SK-N-SH (cell line): ENCODE measurements around the gene RABGAP1L. TPM values are rescaled to one million over a fixed set of nuclear protein-coding genes. Genes with fewer than 3 reads are reported as not detected.

Experiments used
- CTCF ChIA-PET: fragments of 300-600, 350-600 bp; formaldehyde crosslinking; extraction: SDS; loops from one replicate; lab custom pipeline; 2021; lab: Yijun Ruan, JAX
- POLR2A ChIA-PET: fragments of 350-600 bp; sonication (Branson Sonifier 250); formaldehyde crosslinking; extraction: SDS; loops from one replicate; lab custom pipeline; 2020; ENCODE audit warnings: antibody characterized with exemption, inconsistent platforms; lab: Yijun Ruan, JAX
- DNase-seq: peaks from one replicate; pipeline ENCODE4 v3.0.0; 2012
- H2AFZ ChIP-seq: fragments of 200-600 bp; sonication (generic); 2 replicates; pipeline ENCODE4 v1.8.1; 2016; ENCODE audit warnings: antibody characterized with exemption, mild to moderate bottlenecking, low read depth
- H3F3A ChIP-seq: fragments of 200-600 bp; sonication (generic); replicated peaks from 2 replicates; pipeline ENCODE3; 2016; ENCODE audit warnings: antibody characterized with exemption, mild to moderate bottlenecking; ENCODE audit not compliant: insufficient read depth
- H3K27ac ChIP-seq, 2 experiments: fragments of 200-500 bp in 1 of 2; fragments of 200-600 bp in 1 of 2; sonication (Bioruptor generic) in 1 of 2; sonication (generic), shearing (Covaris generic) in 1 of 2; 2 replicates each; pipeline versions ENCODE4 v1.5.1 to v1.6.1; 2014 to 2016; ENCODE audit warnings: low read depth in 2 of 2, inconsistent platforms in 1 of 2, low read length in 1 of 2, mild to moderate bottlenecking in 1 of 2, mixed read lengths in 1 of 2
- H3K27me3 ChIP-seq: fragments of 200-600 bp; sonication (generic), shearing (Covaris generic); 2 replicates; pipeline ENCODE4 v1.6.1; 2016; ENCODE audit warnings: mixed run types; ENCODE audit not compliant: insufficient read depth
- H3K36me3 ChIP-seq, 2 experiments: fragments of 200-500 bp in 1 of 2; fragments of 200-600 bp in 1 of 2; sonication (Bioruptor generic) in 1 of 2; sonication (generic) in 1 of 2; replicated peaks in 1 of 2; 2 replicates each; pipeline versions ENCODE3 to v1.5.1; 2014 to 2016; ENCODE audit warnings: low read length in 1 of 2, mild to moderate bottlenecking in 1 of 2; ENCODE audit not compliant: insufficient read depth in 2 of 2, control insufficient read depth in 1 of 2
- H3K4me1 ChIP-seq, 2 experiments: fragments of 200-500 bp in 1 of 2; fragments of 200-600 bp in 1 of 2; sonication (Bioruptor generic) in 1 of 2; sonication (generic), shearing (Covaris generic) in 1 of 2; 2 replicates each; pipeline versions ENCODE4 v1.5.1 to v1.6.1; 2014 to 2016; ENCODE audit warnings: low read depth in 1 of 2, low read length in 1 of 2, mixed run types in 1 of 2; ENCODE audit not compliant: insufficient read depth in 2 of 2, control insufficient read depth in 1 of 2
- H3K4me2 ChIP-seq: fragments of 200-600 bp; sonication (generic), shearing (Covaris generic); 2 replicates; pipeline ENCODE4 v1.6.1; 2017; ENCODE audit warnings: mixed run types
- H3K4me3 ChIP-seq, 2 experiments: fragments of 200-500 bp in 1 of 2; fragments of 200-600 bp in 1 of 2; sonication (Bioruptor generic) in 1 of 2; sonication (generic), shearing (Covaris generic) in 1 of 2; 2 replicates each; pipeline versions ENCODE4 v1.5.1 to v1.8.1; 2014 to 2016; ENCODE audit warnings: low read depth in 2 of 2, inconsistent platforms in 1 of 2, low read length in 1 of 2, mild to moderate bottlenecking in 1 of 2, mixed read lengths in 1 of 2, moderate library complexity in 1 of 2
- H3K79me2 ChIP-seq: fragments of 200-600 bp; sonication (generic); 2 replicates; pipeline ENCODE4 v1.8.1; 2017; ENCODE audit warnings: mild to moderate bottlenecking; ENCODE audit not compliant: insufficient read depth
- H3K9ac ChIP-seq: fragments of 200-600 bp; sonication (generic); 2 replicates; pipeline ENCODE4 v1.6.1; 2017; ENCODE audit warnings: mixed run types
- H3K9me2 ChIP-seq: fragments of 200-600 bp; sonication (generic); 2 replicates; pipeline ENCODE4 v1.6.1; 2017; ENCODE audit warnings: mixed run types
- H3K9me3 ChIP-seq: fragments of 200-600 bp; sonication (generic); 2 replicates; pipeline ENCODE4 v1.6.1; 2017; ENCODE audit warnings: mixed run types, mild to moderate bottlenecking, moderate library complexity
- H4K20me1 ChIP-seq: fragments of 200-600 bp; sonication (generic); 2 replicates; pipeline ENCODE4 v1.6.1; 2017; ENCODE audit warnings: mild to moderate bottlenecking, mixed run types; ENCODE audit not compliant: insufficient read depth
- CHD2 ChIP-seq: fragments of 150-350 bp; IDR thresholded peaks from 2 replicates; pipeline ENCODE4 v1.6.1; 2018; ENCODE audit warnings: low read length; ENCODE audit not compliant: partially characterized antibody
- EP300 ChIP-seq, 2 experiments: IDR thresholded peaks; 2 replicates each; pipeline versions ENCODE4 v1.4.0 to v1.6.1; 2012; ENCODE audit warnings: borderline replicate concordance in 1 of 2, low read depth in 1 of 2, low read length in 1 of 2
- EZH2phosphoT487 ChIP-seq: fragments of 200-600 bp; sonication (generic); IDR thresholded peaks from 2 replicates; pipeline ENCODE4 v1.6.1; 2017; ENCODE audit warnings: low read depth, mixed run types, mild to moderate bottlenecking, antibody characterized with exemption, moderate library complexity, borderline replicate concordance
- JUND ChIP-seq: IDR thresholded peaks from 2 replicates; pipeline ENCODE4 v1.4.0; 2012
- NFIC ChIP-seq: IDR thresholded peaks from 2 replicates; pipeline ENCODE4 v1.4.0; 2012; ENCODE audit warnings: borderline replicate concordance
- POLR2AphosphoS5 ChIP-seq: IDR thresholded peaks from 2 replicates; pipeline ENCODE4 v1.6.1; 2012; ENCODE audit warnings: low read depth, low read length
- RAD21 ChIP-seq: IDR thresholded peaks from 2 replicates; pipeline ENCODE4 v1.6.1; 2012; ENCODE audit warnings: mild to moderate bottlenecking, low read length
- RXRA ChIP-seq: IDR thresholded peaks from 2 replicates; pipeline ENCODE4 v1.4.0; 2012; ENCODE audit warnings: low read depth, mild to moderate bottlenecking, borderline replicate concordance
- SIN3A ChIP-seq: IDR thresholded peaks from 2 replicates; pipeline ENCODE4 v1.6.1; 2012; ENCODE audit warnings: low read depth, mild to moderate bottlenecking, low read length, moderate library complexity, borderline replicate concordance
- TCF12 ChIP-seq: IDR thresholded peaks from 2 replicates; pipeline ENCODE4 v1.4.0; 2012
- WGBS: methylation state at CpG from one replicate; pipeline ENCODE4 v1.1.6; 2017; ENCODE audit warnings: low lambda C conversion rate; 5-methylcytosine and 5-hydroxymethylcytosine counted together
- polyA plus RNA-seq, 3 experiments: library from polyadenylated mRNA; depleted of rRNA; stranded (reverse); fragments of >200 nt; gene quantifications; 2 replicates each; pipeline ENCODE4 v1.2.3, GENCODE V29; 2012
- TF ChIP-seq, protein P1 (sequence below): fragments of 150-350 bp; IDR thresholded peaks from 2 replicates; pipeline ENCODE4 v1.6.1; 2017; ENCODE audit warnings: antibody characterized with exemption, low read length, low read depth, borderline replicate concordance
- TF ChIP-seq, protein P2 (sequence below): IDR thresholded peaks from 2 replicates; pipeline ENCODE4 v1.4.0; 2012; ENCODE audit warnings: low read depth
- TF ChIP-seq, protein P3 (sequence below): IDR thresholded peaks from 2 replicates; pipeline ENCODE4 v1.4.0; 2012; ENCODE audit warnings: low read depth, borderline replicate concordance

RABGAP1L gene
- polyA plus RNA-seq, 1 of the 3 experiments (the other 2 are of a cell fraction), result 7.2 TPM

DNA sequence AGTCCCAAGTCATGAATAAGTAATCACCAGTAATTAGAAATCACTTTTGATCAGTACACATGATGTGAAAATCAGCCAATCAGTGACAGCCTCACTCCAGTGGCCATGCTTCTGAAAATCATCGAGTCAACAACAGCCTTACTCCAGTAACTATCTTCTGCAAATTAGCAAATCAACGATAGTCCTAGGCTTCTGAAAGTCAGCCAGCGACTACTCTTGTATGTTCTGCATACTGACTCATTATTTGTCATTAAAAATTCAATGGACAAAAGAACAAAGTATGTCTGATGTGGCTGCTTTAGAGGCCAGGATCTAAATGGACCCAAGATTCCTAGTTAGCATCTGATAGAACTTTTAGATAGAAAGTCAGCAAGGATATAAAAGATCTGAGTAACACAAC is 391.0 kb downstream of the RABGAP1L start:
- H3K36me3 ChIP-seq, result no peaks in the 10 kb centered on the region

DNA sequence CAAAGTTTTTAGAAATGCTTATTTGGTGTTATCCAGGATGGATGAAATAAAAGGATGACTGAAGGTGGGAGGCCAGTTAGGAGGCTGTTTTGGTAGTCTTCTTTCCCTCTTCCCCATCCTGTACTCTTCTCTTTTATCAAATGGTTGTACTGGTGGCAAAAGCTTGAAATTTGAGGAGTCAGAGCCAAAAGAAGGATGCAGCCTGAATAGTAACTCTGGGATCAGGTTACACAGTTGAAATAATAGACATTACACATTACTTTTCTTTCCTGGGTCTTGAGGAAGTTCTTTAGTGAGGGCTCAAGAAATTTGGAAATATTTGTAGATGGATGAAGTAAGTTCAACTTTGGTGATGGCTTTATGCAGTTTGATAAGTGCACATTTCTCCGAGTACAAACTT is 397.1 kb downstream of the RABGAP1L start:
- H3K9ac ChIP-seq, result no peak overlapping the region
- H3K4me1 ChIP-seq, result no peaks in the 10 kb centered on the region
- H3K4me2 ChIP-seq, result no peak overlapping the region
- ChIA-PET POLR2A (no interaction called here), CTCF (no interaction called here)
- no peak overlapping the region for H3K4me3 ChIP-seq
- no peaks in the 10 kb centered on the region for H3K36me3 ChIP-seq
- H3K27me3 ChIP-seq, result no peaks in the 10 kb centered on the region
- H3K9me2 ChIP-seq, result no peaks in the 10 kb centered on the region
- H2AFZ ChIP-seq, result no peak overlapping the region
- H3K27ac ChIP-seq, result no peak overlapping the region
- 90% methylated on average over 1 of the region's 1 CpG for WGBS
- H4K20me1 ChIP-seq, result no peaks in the 10 kb centered on the region
- H3K9me3 ChIP-seq, result no peaks in the 10 kb centered on the region
- no peak for DNase-seq
- no peaks in the 10 kb centered on the region for H3F3A ChIP-seq
- H3K79me2 ChIP-seq, result no peaks in the 10 kb centered on the region
- no peak for TF ChIP-seq SIN3A
- TF ChIP-seq EZH2phosphoT487, result no peak
- no peak for TF ChIP-seq RAD21
- TF ChIP-seq, protein P1, sequence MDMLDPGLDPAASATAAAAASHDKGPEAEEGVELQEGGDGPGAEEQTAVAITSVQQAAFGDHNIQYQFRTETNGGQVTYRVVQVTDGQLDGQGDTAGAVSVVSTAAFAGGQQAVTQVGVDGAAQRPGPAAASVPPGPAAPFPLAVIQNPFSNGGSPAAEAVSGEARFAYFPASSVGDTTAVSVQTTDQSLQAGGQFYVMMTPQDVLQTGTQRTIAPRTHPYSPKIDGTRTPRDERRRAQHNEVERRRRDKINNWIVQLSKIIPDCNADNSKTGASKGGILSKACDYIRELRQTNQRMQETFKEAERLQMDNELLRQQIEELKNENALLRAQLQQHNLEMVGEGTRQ, result no peak
- TF ChIP-seq CHD2, result no peak
- TF ChIP-seq NFIC, result no peak
- no peak for TF ChIP-seq TCF12
- TF ChIP-seq JUND, result no peak
- TF ChIP-seq RXRA, result no peak
- no peak for TF ChIP-seq EP300 (IDR thresholded peaks at IDR 0.05; ENCODE audit: borderline replicate concordance in 1 of 2, low read depth in 1 of 2, low read length in 1 of 2)

More for the DNA sequence above, 391.0 kb downstream of the RABGAP1L start:
- WGBS, result 91% methylated on average over 3 of the region's 3 CpGs
- Histone ChIP-seq H3K27ac (no peak overlapping the region), H3K9me2 (no peaks in the 10 kb centered on the region), H3K9me3 (no peaks in the 10 kb centered on the region), H4K20me1 (no peaks in the 10 kb centered on the region), H3K4me2 (no peak overlapping the region), H3F3A (no peaks in the 10 kb centered on the region), H3K27me3 (no peaks in the 10 kb centered on the region), H3K4me1 (no peaks in the 10 kb centered on the region), H3K4me3 (no peak overlapping the region), H3K79me2 (no peaks in the 10 kb centered on the region), H2AFZ (no peak overlapping the region), H3K9ac (no peak overlapping the region)
- no peak for TF ChIP-seq POLR2AphosphoS5
- TF ChIP-seq, protein P2, sequence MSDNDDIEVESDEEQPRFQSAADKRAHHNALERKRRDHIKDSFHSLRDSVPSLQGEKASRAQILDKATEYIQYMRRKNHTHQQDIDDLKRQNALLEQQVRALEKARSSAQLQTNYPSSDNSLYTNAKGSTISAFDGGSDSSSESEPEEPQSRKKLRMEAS, result no peak
- TF ChIP-seq, protein P3, sequence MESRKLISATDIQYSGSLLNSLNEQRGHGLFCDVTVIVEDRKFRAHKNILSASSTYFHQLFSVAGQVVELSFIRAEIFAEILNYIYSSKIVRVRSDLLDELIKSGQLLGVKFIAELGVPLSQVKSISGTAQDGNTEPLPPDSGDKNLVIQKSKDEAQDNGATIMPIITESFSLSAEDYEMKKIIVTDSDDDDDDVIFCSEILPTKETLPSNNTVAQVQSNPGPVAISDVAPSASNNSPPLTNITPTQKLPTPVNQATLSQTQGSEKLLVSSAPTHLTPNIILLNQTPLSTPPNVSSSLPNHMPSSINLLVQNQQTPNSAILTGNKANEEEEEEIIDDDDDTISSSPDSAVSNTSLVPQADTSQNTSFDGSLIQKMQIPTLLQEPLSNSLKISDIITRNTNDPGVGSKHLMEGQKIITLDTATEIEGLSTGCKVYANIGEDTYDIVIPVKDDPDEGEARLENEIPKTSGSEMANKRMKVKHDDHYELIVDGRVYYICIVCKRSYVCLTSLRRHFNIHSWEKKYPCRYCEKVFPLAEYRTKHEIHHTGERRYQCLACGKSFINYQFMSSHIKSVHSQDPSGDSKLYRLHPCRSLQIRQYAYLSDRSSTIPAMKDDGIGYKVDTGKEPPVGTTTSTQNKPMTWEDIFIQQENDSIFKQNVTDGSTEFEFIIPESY, result no peak
- TF ChIP-seq TCF12, result no peak
- ChIA-PET POLR2A (no interaction called here), CTCF (no interaction called here)
- no peak for DNase-seq
